HG02938 (cell line): ENCODE data around the gene AQR.
"Not testable (repeated sequence)": the region's sequence is repeated elsewhere in the genome, so short reads cannot be mapped to it uniquely, and the experiment has no call there.

Experiments
- ATAC-seq: cut with Tn5 transposase; IDR thresholded peaks from one replicate; pipeline ENCODE4 v1.9.1; 2021; ENCODE audit warnings: mild to moderate bottlenecking, moderate library complexity; ENCODE audit not compliant: unreplicated experiment

Gene AQR

GRCh38 chr15:34964277-34964676 is 5.3 kb downstream of the AQR start:
- no peak for ATAC-seq

GRCh38 chr15:34953851-34954250 is 15.7 kb downstream of the AQR start:
- ATAC-seq, result no peak

- ATAC-seq, result no peak
These were observed 17.1 kb downstream of the AQR start for GRCh38 chr15:34952481-34952880.

GRCh38 chr15:34951993-34952392 is 17.5 kb downstream of the AQR start:
- ATAC-seq, result no peak

- ATAC-seq, result no peak
These were observed 24.6 kb downstream of the AQR start for GRCh38 chr15:34944936-34945335.

- ATAC-seq, result no peak
These were observed 25.8 kb downstream of the AQR start for GRCh38 chr15:34943711-34944110.

DNA sequence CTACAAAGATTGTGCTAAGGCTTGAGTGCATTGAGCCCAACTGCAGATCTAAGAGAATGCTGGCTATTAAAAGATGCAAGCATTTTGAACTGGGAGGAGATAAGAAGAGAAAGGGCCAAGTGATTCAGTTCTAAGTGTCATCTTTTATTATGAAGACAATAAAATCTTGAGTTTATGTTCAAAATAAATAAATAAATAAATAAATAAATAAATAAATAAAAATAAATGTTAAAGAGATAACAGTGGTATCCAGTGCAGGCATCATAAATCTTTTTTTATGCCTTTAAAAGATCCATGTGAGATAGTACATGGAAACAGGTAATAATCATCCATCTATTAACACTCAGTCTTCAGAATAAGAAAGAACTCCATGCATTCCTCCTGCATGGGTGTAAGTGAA is 26.3 kb downstream of the AQR start:
- ATAC-seq, result not testable (repeated sequence)

- no peak for ATAC-seq
These were observed 27.2 kb downstream of the AQR start for GRCh38 chr15:34942363-34942762.

- ATAC-seq, result no peak
These were observed 27.7 kb downstream of the AQR start for GRCh38 chr15:34941831-34942230.

- ATAC-seq, result no peak
These were observed 28.3 kb downstream of the AQR start for GRCh38 chr15:34941185-34941698.

GRCh38 chr15:34933432-34933975 is 36.0 kb downstream of the AQR start:
- no peak for ATAC-seq

- ATAC-seq, result not testable (repeated sequence)
These were observed 41.2 kb downstream of the AQR start for GRCh38 chr15:34928349-34928748.

DNA sequence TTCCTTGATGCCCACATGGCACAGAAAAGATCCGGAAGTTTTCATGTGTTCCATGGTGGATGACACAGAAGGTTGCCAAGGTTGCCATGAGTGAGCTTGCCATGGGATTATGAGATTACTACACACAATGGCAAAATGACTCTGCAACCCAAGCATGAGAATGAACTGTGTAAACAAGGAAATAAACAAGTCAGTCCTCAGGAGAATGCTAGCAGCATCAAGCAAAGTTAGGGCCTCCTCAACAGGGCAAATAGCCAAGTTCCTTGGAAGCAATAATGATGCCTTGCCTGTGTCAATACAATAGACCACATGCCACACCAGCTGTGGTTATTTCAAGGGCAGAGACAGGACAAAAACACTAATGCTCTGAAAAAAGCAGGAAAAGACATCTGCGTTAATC is 41.8 kb downstream of the AQR start:
- ATAC-seq, result no peak

- ATAC-seq, result no peak
These were observed 55.2 kb downstream of the AQR start for GRCh38 chr15:34914317-34914716.

DNA sequence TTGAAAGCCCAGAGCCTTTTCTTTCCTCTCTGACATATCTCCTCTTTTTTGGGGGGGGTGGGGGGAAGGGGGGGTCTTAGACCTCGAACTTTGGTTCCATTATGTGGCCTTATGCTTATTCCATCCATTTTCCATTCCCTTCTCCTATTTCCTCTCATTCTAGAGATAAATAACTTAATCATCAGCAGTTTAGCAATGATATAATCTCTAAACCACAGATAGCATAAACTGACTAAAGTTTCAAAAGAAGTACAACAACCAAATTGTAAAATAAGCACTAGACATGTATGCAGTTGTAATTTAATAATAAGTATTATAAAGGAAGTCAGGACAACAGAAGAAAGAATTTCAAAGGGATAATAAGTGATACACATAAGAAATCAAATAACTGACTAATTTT is 64.5 kb downstream of the AQR start:
- no peak for ATAC-seq

DNA sequence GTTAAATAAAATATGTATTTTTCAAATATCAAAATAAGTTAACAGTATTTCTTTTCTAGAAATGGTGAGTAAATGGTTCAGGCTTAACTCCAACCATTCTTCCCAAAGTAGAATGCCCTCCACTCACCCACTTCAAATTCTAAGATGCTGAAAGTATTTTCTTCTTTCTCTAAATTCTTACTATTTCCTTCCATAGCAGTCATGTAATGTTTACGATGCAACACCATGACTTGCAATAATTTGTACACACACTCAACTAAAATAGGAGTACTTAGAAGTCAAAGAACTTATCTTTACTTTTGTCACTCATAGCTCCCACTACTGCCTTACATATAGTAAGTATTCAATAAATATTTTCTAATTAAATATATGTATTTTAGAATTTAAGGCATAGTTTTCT is 65.0 kb downstream of the AQR start:
- ATAC-seq, result no peak

DNA sequence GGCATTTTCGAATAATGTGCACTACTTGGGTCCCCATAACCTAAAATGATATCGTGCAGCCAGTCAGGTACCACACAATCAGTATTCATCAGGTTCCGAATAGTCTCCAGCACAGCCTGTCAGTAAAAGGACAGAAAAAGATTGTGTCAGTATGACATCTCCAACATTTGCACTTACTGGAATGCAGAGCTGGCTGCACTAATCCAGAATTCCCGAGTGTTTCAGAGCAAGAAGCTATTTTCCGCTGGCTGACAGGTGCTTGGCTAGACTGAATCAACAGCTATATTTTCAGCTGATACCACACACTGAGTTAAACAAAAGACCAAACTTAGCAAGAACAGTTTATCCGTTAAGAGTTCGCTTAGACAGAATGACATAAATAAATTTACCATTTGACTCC is 68.8 kb downstream of the AQR start:
- no peak for ATAC-seq

GRCh38 chr15:34896183-34896582 is 73.4 kb downstream of the AQR start:
- no peak for ATAC-seq

DNA sequence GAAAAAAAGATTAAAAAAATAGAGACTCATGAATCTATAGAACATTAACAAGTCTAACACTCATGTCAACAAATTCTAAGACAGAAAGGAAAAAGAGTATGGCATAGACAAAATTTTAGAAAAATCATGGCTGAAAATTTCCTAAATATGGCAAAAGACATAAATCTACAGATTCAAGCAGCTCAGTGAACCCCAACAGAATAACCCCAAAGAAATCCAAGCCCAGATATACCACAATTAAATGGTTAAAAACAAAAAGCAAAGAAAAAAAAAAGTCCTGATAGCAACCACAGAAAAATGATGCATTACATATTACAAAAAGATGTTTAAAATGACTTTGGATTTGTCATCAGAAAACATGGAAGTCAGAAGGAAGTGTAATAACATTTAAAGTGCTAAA is 75.6 kb downstream of the AQR start:
- ATAC-seq, result no peak

- no peak for ATAC-seq
These were observed 76.5 kb downstream of the AQR start for GRCh38 chr15:34892963-34893591.

GRCh38 chr15:34890424-34890823 is 79.1 kb downstream of the AQR start:
- no peak for ATAC-seq

DNA sequence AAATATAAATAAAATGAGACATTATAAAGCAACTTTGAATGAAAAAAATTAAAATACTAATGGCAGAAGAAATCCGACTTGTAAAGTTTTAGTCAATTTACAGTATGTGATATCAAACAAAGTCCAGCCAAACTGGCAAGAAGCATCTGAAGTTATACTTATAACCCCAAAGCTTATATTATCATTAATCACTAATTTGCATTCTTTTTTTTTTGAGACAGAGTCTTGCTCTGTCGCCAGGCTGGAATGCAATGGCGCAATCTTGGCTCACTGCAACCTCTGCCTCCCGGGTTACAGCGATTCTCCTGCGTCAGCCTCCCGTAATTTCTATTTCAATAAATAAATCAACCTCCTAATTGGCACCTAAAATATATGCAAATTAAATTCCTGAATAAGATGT is 80.1 kb downstream of the AQR start:
- ATAC-seq, result no peak

DNA sequence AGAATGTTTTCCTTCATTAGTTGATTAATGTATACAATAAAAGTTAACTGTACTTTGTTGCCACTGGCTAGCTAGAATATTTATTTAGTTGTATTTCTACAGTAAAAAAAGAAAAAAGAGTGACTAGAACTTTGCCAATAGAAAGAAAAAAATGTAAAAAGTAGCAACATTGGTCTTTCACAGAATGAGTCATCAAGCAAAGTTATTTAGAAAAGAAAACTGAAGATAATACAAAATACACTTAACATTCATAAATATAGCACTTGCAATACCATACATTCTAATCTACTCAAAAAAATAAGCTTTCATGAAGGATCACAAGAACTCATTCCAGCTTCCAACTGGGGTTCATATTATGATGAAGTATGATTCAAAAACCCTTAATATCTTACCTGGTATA is 83.4 kb downstream of the AQR start:
- ATAC-seq, result no peak
